HCT116 (cell line): ENCODE data around the gene DKK3. TPM values are rescaled to one million over a fixed set of nuclear protein-coding genes. Genes with fewer than 3 reads are reported as not detected.

ENCODE experiments used
- ATAC-seq: fragments of 200-7000 bp; cut with Tn5 transposase; 2 replicates; pipeline ENCODE4 v1.9.1; 2020; ENCODE audit warnings: mild to moderate bottlenecking, moderate library complexity
- BruUV-seq: library from RNA; stranded (reverse); fragments of 400-500 nt; replicated peaks from 2 replicates; lab custom pipeline; 2021; lab: Mats Ljungman, UMichigan
- CTCF ChIA-PET: fragments of 300-600 bp; sonication (Branson Sonifier 250); formaldehyde crosslinking; loops from one replicate; lab custom pipeline; 2021; ENCODE audit warnings: antibody characterized with exemption; lab: Charles Lee
- POLR2A ChIA-PET: fragments of 300-600, 350-600 bp; sonication (Branson Sonifier 250); formaldehyde crosslinking; loops from one replicate; lab custom pipeline; 2021; ENCODE audit warnings: antibody characterized with exemption; lab: Charles Lee
- RAD21 ChIA-PET, 2 experiments: fragments of 300-600 bp; sonication (Branson Sonifier 250); formaldehyde crosslinking; loops; one replicate each; lab custom pipeline; 2023; ENCODE audit warnings: low total read pairs in 2 of 2; ENCODE audit not compliant: uncharacterized antibody in 2 of 2, unreplicated experiment in 2 of 2, low non-redundant PET in 1 of 2; lab: Charles Lee
- DNase-seq: peaks from one replicate; pipeline ENCODE4 v3.0.0-alpha.2; 2010; ENCODE audit warnings: low read depth, low spot score
- H2AFZ ChIP-seq: fragments of 200-600 bp; shearing (Covaris generic), sonication (generic); 2 replicates; pipeline ENCODE4 v1.6.1; 2017; ENCODE audit warnings: low read depth, mixed run types, mixed read lengths, antibody characterized with exemption, low read length; ENCODE audit not compliant: poor library complexity, severe bottlenecking
- H3K27ac ChIP-seq: 2 replicates; pipeline ENCODE4 v1.5.1; 2012; ENCODE audit warnings: low read depth, low read length
- H3K27me3 ChIP-seq: fragments of 200-600 bp; sonication (generic); 2 replicates; pipeline ENCODE4 v1.6.1; 2016; ENCODE audit warnings: mixed run types, low read length, mixed read lengths; ENCODE audit not compliant: insufficient read depth
- H3K36me3 ChIP-seq, 2 experiments: fragments of 200-500 bp in 1 of 2; fragments of 200-600 bp in 1 of 2; sonication (Bioruptor generic) in 1 of 2; sonication (generic) in 1 of 2; 2 replicates each; pipeline versions ENCODE4 v1.5.1 to v1.6.1; 2014 to 2016; ENCODE audit warnings: low read length in 2 of 2, inconsistent platforms in 1 of 2, mixed read lengths in 1 of 2, mixed run types in 1 of 2; ENCODE audit not compliant: insufficient read depth in 2 of 2, control insufficient read depth in 1 of 2
- H3K4me1 ChIP-seq, 2 experiments: fragments of 200-600 bp in 1 of 2; sonication (generic) in 1 of 2; 2 replicates each; pipeline versions ENCODE4 v1.5.1 to v1.6.1; 2012 to 2017; ENCODE audit warnings: low read length in 2 of 2, inconsistent platforms in 1 of 2, mild to moderate bottlenecking in 1 of 2, mixed read lengths in 1 of 2, mixed run types in 1 of 2, moderate library complexity in 1 of 2; ENCODE audit not compliant: insufficient read depth in 2 of 2, control insufficient read depth in 1 of 2
- H3K4me2 ChIP-seq: fragments of 200-600 bp; sonication (generic); 2 replicates; pipeline ENCODE4 v1.6.1; 2017; ENCODE audit warnings: mixed run types, low read length, mixed read lengths
- H3K4me3 ChIP-seq, 2 experiments: fragments of 200-600 bp in 1 of 2; sonication (generic) in 1 of 2; replicated peaks in 1 of 2; 2 replicates each; pipeline ENCODE4 v1.5.1; 2011 to 2016; ENCODE audit warnings: low read length in 2 of 2, control low read depth in 1 of 2, low read depth in 1 of 2, mild to moderate bottlenecking in 1 of 2, mixed read lengths in 1 of 2, mixed run types in 1 of 2
- H3K79me2 ChIP-seq: fragments of 200-600 bp; sonication (generic); 2 replicates; pipeline ENCODE4 v1.6.1; 2017; ENCODE audit warnings: mild to moderate bottlenecking, mixed run types, low read length, moderate library complexity, mixed read lengths; ENCODE audit not compliant: insufficient read depth
- H3K9ac ChIP-seq: fragments of 200-600 bp; sonication (generic); 2 replicates; pipeline ENCODE4 v1.6.1; 2016; ENCODE audit warnings: low read length, mixed read lengths
- H3K9me2 ChIP-seq: fragments of 200-600 bp; sonication (generic), shearing (Covaris generic); 2 replicates; pipeline ENCODE4 v1.6.1; 2017; ENCODE audit warnings: mixed run types, mild to moderate bottlenecking, moderate library complexity; ENCODE audit not compliant: insufficient read depth
- H3K9me3 ChIP-seq, 2 experiments: fragments of 200-500 bp in 1 of 2; fragments of 200-600 bp in 1 of 2; sonication (Bioruptor generic) in 1 of 2; sonication (generic) in 1 of 2; 2 replicates each; pipeline ENCODE4 v1.6.1; 2014 to 2017; ENCODE audit warnings: low read length in 2 of 2, mixed read lengths in 2 of 2, inconsistent platforms in 1 of 2, low read depth in 1 of 2, mild to moderate bottlenecking in 1 of 2, mixed run types in 1 of 2, moderate library complexity in 1 of 2; ENCODE audit not compliant: control insufficient read depth in 1 of 2, insufficient read depth in 1 of 2
- H4K20me1 ChIP-seq: fragments of 200-600 bp; sonication (generic), shearing (Covaris generic); 2 replicates; pipeline ENCODE4 v1.6.1; 2017; ENCODE audit warnings: mixed run types, mild to moderate bottlenecking, moderate library complexity; ENCODE audit not compliant: insufficient read depth
- CBX3 ChIP-seq: IDR thresholded peaks from 2 replicates; pipeline ENCODE4 v1.6.1; 2012; ENCODE audit warnings: low read depth
- CEBPB ChIP-seq: IDR thresholded peaks from 2 replicates; pipeline ENCODE4 v1.6.1; 2012; ENCODE audit warnings: low read depth
- CTCF ChIP-seq, 3 experiments: fragments of 200-600 bp in 1 of 3; sonication (generic) in 1 of 3; IDR thresholded peaks in 2 of 3; conservative IDR thresholded peaks in 1 of 3; 2 replicates each; pipeline ENCODE4 v1.5.1; 2012 to 2017; ENCODE audit warnings: low read depth in 2 of 3, low read length in 2 of 3, antibody characterized with exemption in 1 of 3, borderline replicate concordance in 1 of 3, control low read depth in 1 of 3, mild to moderate bottlenecking in 1 of 3, mixed read lengths in 1 of 3, mixed run types in 1 of 3, moderate library complexity in 1 of 3; ENCODE audit not compliant: insufficient read depth in 1 of 3
- ELF1 ChIP-seq: IDR thresholded peaks from 2 replicates; pipeline ENCODE4 v1.6.1; 2012; ENCODE audit warnings: low read depth, borderline replicate concordance
- EZH2 ChIP-seq: fragments of 200-600 bp; sonication (generic); IDR thresholded peaks from 2 replicates; pipeline ENCODE4 v1.6.1; 2017; ENCODE audit warnings: antibody characterized with exemption, mixed run types
- EZH2phosphoT487 ChIP-seq: fragments of 200-600 bp; IDR thresholded peaks from 2 replicates; pipeline ENCODE4 v1.6.1; 2018; ENCODE audit warnings: antibody characterized with exemption, borderline replicate concordance
- FOSL1 ChIP-seq: IDR thresholded peaks from 2 replicates; pipeline ENCODE4 v1.6.1; 2012; ENCODE audit warnings: low read depth
- JUND ChIP-seq: IDR thresholded peaks from 2 replicates; pipeline ENCODE4 v1.6.1; 2012
- POLR2A ChIP-seq: IDR thresholded peaks from 2 replicates; pipeline ENCODE4 v1.7.0; 2011; ENCODE audit warnings: borderline replicate concordance; ENCODE audit not compliant: insufficient read depth, insufficient read length; ENCODE audit errors: extremely low read depth
- RAD21 ChIP-seq: IDR thresholded peaks from 2 replicates; pipeline ENCODE4 v1.6.1; 2012; ENCODE audit warnings: low read depth, mild to moderate bottlenecking
- REST ChIP-seq: IDR thresholded peaks from 2 replicates; pipeline ENCODE4 v1.6.1; 2012; ENCODE audit warnings: low read depth
- SP1 ChIP-seq: IDR thresholded peaks from 2 replicates; pipeline ENCODE4 v1.6.1; 2012; ENCODE audit warnings: low read depth
- SRF ChIP-seq: IDR thresholded peaks from 2 replicates; pipeline ENCODE4 v1.6.1; 2012; ENCODE audit warnings: low read depth
- ZFX ChIP-seq: fragments of 450-650 bp; IDR thresholded peaks from 2 replicates; pipeline ENCODE4 v1.6.1; 2017
- intact Hi-C: fragments of 100-400 bp; cut with micrococcal nuclease; formaldehyde crosslinking; loops from 2 replicates; pipeline ENCODE4 v1.10.0; 2022
- total RNA-seq: library from RNA; stranded (reverse); gene quantifications from one replicate; pipeline ENCODE4 v1.2.1, GENCODE V29; 2021; ENCODE audit not compliant: unreplicated experiment

Gene DKK3
- total RNA-seq, 1 experiment from 2014 or later, result 0.49 TPM

DNA sequence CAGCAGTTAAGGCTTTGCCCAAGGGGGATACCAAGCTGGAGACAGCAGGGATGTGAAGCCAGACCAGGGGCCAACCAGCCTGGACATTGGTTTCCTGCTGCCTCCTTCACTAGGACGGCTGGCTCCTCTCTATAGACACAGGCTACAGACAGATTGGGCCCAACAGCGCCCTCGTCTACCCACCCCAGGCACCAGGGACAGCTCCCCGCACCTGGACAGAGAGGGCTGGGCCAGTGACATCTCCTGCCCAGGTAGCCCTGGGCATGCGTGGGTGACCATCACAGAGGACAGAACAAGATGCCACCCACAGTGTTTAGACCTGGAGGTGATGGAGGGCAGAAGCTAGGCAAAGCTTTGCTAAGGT is 1.2 kb downstream of the DKK3 start:
- no peaks in the 10 kb centered on the region for H3K9me2 ChIP-seq
- ChIA-PET POLR2A (no interaction called here), RAD21 (no interaction called here), CTCF (no interaction called here)
- H3K36me3 ChIP-seq, result no peaks in the 10 kb centered on the region
- no peak overlapping the region for H2AFZ ChIP-seq
- DNase-seq (no peak), ATAC-seq (no peak)
- H3K4me2 ChIP-seq, result no peak overlapping the region
- TF ChIP-seq ELF1 (no peak), SRF (no peak), REST (peak; percentile 53), CEBPB (no peak), CBX3 (no peak), EZH2phosphoT487 (no peak)
- H3K4me1 ChIP-seq, result no peaks in the 10 kb centered on the region
- no peaks in the 10 kb centered on the region for H3K79me2 ChIP-seq
- no peak overlapping the region for H3K27ac ChIP-seq
- H3K9me3 ChIP-seq, result no peaks in the 10 kb centered on the region
- no peak overlapping the region for H3K9ac ChIP-seq
- intact Hi-C loops, result no loop called here
- H4K20me1 ChIP-seq, result no peaks in the 10 kb centered on the region
- no peaks in the 10 kb centered on the region for H3K27me3 ChIP-seq
- no TSS peak for BruUV-seq
- H3K4me3 ChIP-seq, result no peak overlapping the region

DNA sequence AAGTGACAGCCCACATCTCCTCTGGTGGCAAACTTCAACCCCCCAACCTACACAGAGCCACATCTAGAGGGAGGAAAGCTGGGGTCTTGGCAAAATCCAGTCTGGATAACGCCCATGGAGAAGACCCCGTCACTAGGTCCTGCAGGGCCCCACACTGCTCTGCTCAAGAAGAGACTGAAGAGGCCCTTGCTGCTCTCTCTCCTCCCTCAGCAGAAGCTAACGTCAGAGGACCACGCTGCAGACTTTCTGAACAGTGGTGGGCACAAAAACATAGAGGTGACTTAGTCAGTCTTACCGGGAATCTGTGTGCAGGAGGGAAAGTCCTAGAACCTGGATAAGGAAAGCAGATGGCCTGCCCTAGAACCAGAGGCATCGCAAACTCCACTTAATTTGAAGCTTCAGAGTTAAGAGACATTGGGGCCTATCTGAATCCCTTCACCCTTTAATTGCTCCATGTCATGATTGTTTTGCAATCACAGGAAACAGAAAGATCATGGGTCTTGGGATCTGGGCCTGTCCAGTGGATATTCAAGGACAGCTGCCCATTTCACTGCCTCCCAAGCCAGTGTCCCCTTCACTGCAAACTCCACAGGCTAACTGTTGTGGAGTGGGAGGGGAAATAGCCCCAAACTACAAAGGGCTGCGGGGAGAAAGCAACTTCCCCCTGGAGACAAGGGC is 1.7 kb downstream of the DKK3 start:
- no TSS peak for BruUV-seq
- RAD21 ChIA-PET, result no interaction called here
- no peaks in the 10 kb centered on the region for H3K9me3 ChIP-seq
- H3K27ac ChIP-seq, result no peak overlapping the region
- intact Hi-C loops, result no loop called here
- H3K9me2 ChIP-seq, result no peaks in the 10 kb centered on the region
- ATAC-seq, result no peak
- no peaks in the 10 kb centered on the region for H3K4me1 ChIP-seq
- no peak overlapping the region for H2AFZ ChIP-seq
- H3K4me2 ChIP-seq, result no peak overlapping the region
- no peaks in the 10 kb centered on the region for H3K27me3 ChIP-seq
- POLR2A ChIA-PET, result no interaction called here
- H3K9ac ChIP-seq, result no peak overlapping the region
- CTCF ChIA-PET, result no interaction called here
- no peaks in the 10 kb centered on the region for H3K36me3 ChIP-seq
- DNase-seq, result no peak
- TF ChIP-seq EZH2phosphoT487, result no peak
- TF ChIP-seq FOSL1, result no peak
- TF ChIP-seq RAD21, result no peak
- no peak for TF ChIP-seq ZFX
- TF ChIP-seq SP1, result no peak
- no peak for TF ChIP-seq CTCF (IDR thresholded peaks at IDR 0.05 in 2 of 3, conservative IDR thresholded peaks at IDR 0.05 in 1 of 3; ENCODE audit: borderline replicate concordance in 1 of 3, insufficient read depth in 1 of 3, low read depth in 2 of 3, low read length in 2 of 3)
- TF ChIP-seq JUND, result no peak
- no peak for TF ChIP-seq EZH2
- TF ChIP-seq POLR2A, result no peak
- TF ChIP-seq, all 23 proteins: peak for 0
- Histone ChIP-seq H3K79me2 (no peaks in the 10 kb centered on the region), H4K20me1 (no peaks in the 10 kb centered on the region), H3K4me3 (no peak overlapping the region)
